DOHH2 (cell line): ENCODE results near the gene TRAPPC2L.

Source experiments
- H3F3A ChIP-seq: fragments of 200-600 bp; sonication (generic), shearing (Covaris generic); 2 replicates; pipeline ENCODE4 v1.6.0; 2016; ENCODE audit warnings: antibody characterized with exemption, mild to moderate bottlenecking; ENCODE audit not compliant: control insufficient read depth, insufficient read depth
- H3K27ac ChIP-seq: fragments of 200-600 bp; sonication (generic); 2 replicates; pipeline ENCODE4 v1.5.1; 2014; ENCODE audit warnings: low read depth, mild to moderate bottlenecking, low read length, moderate library complexity
- H3K27me3 ChIP-seq: fragments of 200-600 bp; sonication (generic); 2 replicates; pipeline ENCODE4 v1.6.1; 2014; ENCODE audit warnings: mild to moderate bottlenecking, low read length, mixed read lengths; ENCODE audit not compliant: control insufficient read depth
- H3K36me3 ChIP-seq: fragments of 200-600 bp; sonication (generic); 2 replicates; pipeline ENCODE4 v1.6.1; 2014; ENCODE audit warnings: mild to moderate bottlenecking, low read length, moderate library complexity, mixed read lengths; ENCODE audit not compliant: control insufficient read depth
- H3K4me1 ChIP-seq: fragments of 200-600 bp; sonication (generic); 2 replicates; pipeline ENCODE4 v1.6.1; 2014; ENCODE audit warnings: mild to moderate bottlenecking, low read length, mixed read lengths; ENCODE audit not compliant: control insufficient read depth
- H3K4me2 ChIP-seq: fragments of 200-600 bp; sonication (generic); 2 replicates; pipeline ENCODE4 v1.6.0; 2014; ENCODE audit warnings: mild to moderate bottlenecking, low read length, moderate library complexity
- H3K4me3 ChIP-seq: fragments of 200-600 bp; sonication (generic); 2 replicates; pipeline ENCODE4 v1.5.1; 2014; ENCODE audit warnings: mild to moderate bottlenecking, low read length, mixed read lengths
- H3K79me2 ChIP-seq: fragments of 200-600 bp; sonication (generic); 2 replicates; pipeline ENCODE4 v1.6.1; 2014; ENCODE audit warnings: mild to moderate bottlenecking, low read length, mixed read lengths; ENCODE audit not compliant: control insufficient read depth
- H3K9me2 ChIP-seq: fragments of 200-600 bp; sonication (generic); replicated peaks from 2 replicates; pipeline ENCODE4 v1.6.1; 2014; ENCODE audit warnings: mild to moderate bottlenecking, low read length, mixed read lengths; ENCODE audit not compliant: control insufficient read depth
- H3K9me3 ChIP-seq: fragments of 200-600 bp; sonication (generic); 2 replicates; pipeline ENCODE4 v1.6.1; 2014; ENCODE audit warnings: antibody characterized with exemption, low read length, mixed read lengths; ENCODE audit not compliant: control insufficient read depth, insufficient read depth
- H4K20me1 ChIP-seq: fragments of 200-600 bp; sonication (generic); 2 replicates; pipeline ENCODE4 v1.6.0; 2014; ENCODE audit warnings: low read depth, mild to moderate bottlenecking, antibody characterized with exemption, low read length, moderate library complexity; ENCODE audit not compliant: control insufficient read depth, insufficient read depth
- EZH2phosphoT487 ChIP-seq: fragments of 200-600 bp; sonication (generic); IDR thresholded peaks from 2 replicates; pipeline ENCODE4 v1.6.1; 2017; ENCODE audit warnings: borderline replicate concordance, mild to moderate bottlenecking, antibody characterized with exemption, low read length, moderate library complexity, mixed read lengths
- TF ChIP-seq, protein P1 (sequence below): fragments of 200-600 bp; sonication (generic); IDR thresholded peaks from one replicate; pipeline ENCODE4 v1.5.1; 2014; ENCODE audit warnings: antibody characterized with exemption, mild to moderate bottlenecking, low read depth, low read length; ENCODE audit not compliant: poor library complexity, severe bottlenecking

Gene TRAPPC2L

DNA sequence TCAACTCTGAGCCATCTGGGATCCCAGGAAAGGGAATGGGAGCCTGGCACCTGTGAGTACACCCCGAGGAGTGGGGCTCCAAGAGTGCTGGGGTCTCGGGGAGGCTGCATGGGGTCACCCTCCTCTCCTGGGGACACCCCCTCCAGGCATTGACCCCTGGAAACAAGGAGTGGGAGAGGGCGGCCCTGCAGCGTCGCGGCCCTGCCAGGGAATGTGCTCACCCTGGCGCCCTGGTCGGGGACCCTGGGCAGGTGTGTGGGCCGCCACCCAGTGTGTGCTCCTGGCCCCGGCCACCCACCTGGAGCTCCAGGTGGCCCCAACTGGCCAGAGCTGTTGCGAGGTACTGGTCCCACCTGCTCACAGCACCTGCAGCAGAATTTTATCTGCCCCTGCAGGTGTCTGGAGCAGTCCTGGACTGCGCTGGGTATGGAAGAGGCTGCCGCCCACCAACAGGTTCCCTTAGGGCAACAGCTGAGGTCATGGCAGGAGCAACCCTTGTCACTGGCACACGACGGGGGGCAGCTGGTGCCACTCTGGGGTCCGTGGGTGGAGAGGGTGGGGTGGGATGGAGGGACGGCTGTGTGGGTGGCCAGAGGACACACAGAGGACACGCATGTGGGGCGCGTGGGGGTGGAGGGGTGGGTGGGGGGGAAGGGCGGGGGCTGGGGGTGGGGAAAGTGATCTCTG lies 14.9 kb downstream of the TRAPPC2L start:
- TF ChIP-seq, protein P1, sequence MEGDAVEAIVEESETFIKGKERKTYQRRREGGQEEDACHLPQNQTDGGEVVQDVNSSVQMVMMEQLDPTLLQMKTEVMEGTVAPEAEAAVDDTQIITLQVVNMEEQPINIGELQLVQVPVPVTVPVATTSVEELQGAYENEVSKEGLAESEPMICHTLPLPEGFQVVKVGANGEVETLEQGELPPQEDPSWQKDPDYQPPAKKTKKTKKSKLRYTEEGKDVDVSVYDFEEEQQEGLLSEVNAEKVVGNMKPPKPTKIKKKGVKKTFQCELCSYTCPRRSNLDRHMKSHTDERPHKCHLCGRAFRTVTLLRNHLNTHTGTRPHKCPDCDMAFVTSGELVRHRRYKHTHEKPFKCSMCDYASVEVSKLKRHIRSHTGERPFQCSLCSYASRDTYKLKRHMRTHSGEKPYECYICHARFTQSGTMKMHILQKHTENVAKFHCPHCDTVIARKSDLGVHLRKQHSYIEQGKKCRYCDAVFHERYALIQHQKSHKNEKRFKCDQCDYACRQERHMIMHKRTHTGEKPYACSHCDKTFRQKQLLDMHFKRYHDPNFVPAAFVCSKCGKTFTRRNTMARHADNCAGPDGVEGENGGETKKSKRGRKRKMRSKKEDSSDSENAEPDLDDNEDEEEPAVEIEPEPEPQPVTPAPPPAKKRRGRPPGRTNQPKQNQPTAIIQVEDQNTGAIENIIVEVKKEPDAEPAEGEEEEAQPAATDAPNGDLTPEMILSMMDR, result no peak
- no peak for TF ChIP-seq EZH2phosphoT487
- no peaks in the 10 kb centered on the region for H3K79me2 ChIP-seq
- H3K36me3 ChIP-seq, result peaks cover 8% of the 10 kb centered on the region
- H3K4me3 ChIP-seq, result no peak overlapping the region
- no peaks in the 10 kb centered on the region for H3K9me3 ChIP-seq
- H3K4me1 ChIP-seq, result no peaks in the 10 kb centered on the region
- H3K27ac ChIP-seq, result no peak overlapping the region
- H3F3A ChIP-seq, result peaks cover 7% of the 10 kb centered on the region
- no peak overlapping the region for H3K4me2 ChIP-seq
- H4K20me1 ChIP-seq, result no peaks in the 10 kb centered on the region
- H3K27me3 ChIP-seq, result peaks cover 42% of the 10 kb centered on the region
- H3K9me2 ChIP-seq, result no peaks in the 10 kb centered on the region

GRCh38 chr16:88872650-88873331 lies 15.9 kb downstream of the TRAPPC2L start:
- Histone ChIP-seq H4K20me1 (no peaks in the 10 kb centered on the region), H3K9me2 (no peaks in the 10 kb centered on the region), H3F3A (peaks cover 7% of the 10 kb centered on the region), H3K4me2 (no peak overlapping the region), H3K79me2 (no peaks in the 10 kb centered on the region), H3K27ac (no peak overlapping the region), H3K36me3 (peaks cover 9% of the 10 kb centered on the region), H3K27me3 (peaks cover 37% of the 10 kb centered on the region), H3K9me3 (no peaks in the 10 kb centered on the region), H3K4me1 (no peaks in the 10 kb centered on the region), H3K4me3 (no peak overlapping the region)
- no peak for TF ChIP-seq EZH2phosphoT487
- TF ChIP-seq, protein P1, result no peak

DNA sequence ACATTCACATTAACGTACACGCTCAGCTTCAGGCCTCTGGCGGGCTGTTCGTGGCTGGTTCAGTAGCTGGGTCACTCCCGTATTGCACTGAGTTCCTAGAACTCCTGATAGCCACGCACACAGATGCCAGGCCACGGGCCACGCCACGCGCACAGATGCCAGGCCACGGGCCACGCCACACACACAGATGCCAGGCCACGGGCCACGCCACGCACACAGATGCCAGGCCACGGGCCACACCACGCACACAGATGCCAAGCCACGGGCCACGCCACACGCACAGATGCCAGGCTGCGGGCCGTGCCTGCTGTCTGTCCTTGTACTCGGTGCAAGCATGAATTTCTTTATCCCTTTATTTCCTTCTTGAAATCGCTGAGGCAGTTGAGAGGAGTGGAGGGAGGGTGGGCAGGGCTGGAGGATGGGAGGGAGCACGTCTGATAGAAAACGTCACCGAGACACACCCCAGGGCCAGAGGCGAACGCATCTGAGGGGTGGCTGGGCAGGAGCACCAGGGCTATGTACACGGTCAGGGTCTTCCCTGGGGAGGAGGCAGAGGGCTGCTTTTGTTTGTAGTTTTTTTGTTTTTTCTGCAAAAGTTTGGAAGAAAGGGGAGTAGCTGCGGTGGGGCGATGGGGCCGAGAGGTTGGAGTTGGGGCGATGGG lies 18.1 kb downstream of the TRAPPC2L start:
- H3K4me3 ChIP-seq, result no peak overlapping the region
- H3F3A ChIP-seq, result peaks cover 7% of the 10 kb centered on the region
- no peaks in the 10 kb centered on the region for H3K9me2 ChIP-seq
- no peaks in the 10 kb centered on the region for H3K9me3 ChIP-seq
- H3K27ac ChIP-seq, result no peak overlapping the region
- H4K20me1 ChIP-seq, result no peaks in the 10 kb centered on the region
- peaks cover 28% of the 10 kb centered on the region for H3K36me3 ChIP-seq
- no peaks in the 10 kb centered on the region for H3K4me1 ChIP-seq
- TF ChIP-seq EZH2phosphoT487, result no peak
- TF ChIP-seq, protein P1, result no peak
- H3K27me3 ChIP-seq, result peaks cover 24% of the 10 kb centered on the region
- no peaks in the 10 kb centered on the region for H3K79me2 ChIP-seq
- H3K4me2 ChIP-seq, result no peak overlapping the region
